ACC112 (cell line): Measurements from ENCODE around the gene ALPI.
"Not testable (repeated sequence)": the region's sequence is repeated elsewhere in the genome, so short reads cannot be mapped to it uniquely, and the experiment has no call there.

Source experiments
- H2AFZ ChIP-seq: fragments of 200-600 bp; sonication (generic); one replicate; pipeline ENCODE4 v1.6.0; 2017; ENCODE audit warnings: antibody characterized with exemption, low read length; ENCODE audit not compliant: unreplicated experiment
- H3K27ac ChIP-seq: fragments of 200-600 bp; sonication (generic); 2 replicates; pipeline ENCODE4 v1.5.1; 2014; ENCODE audit warnings: low read depth, mild to moderate bottlenecking, antibody characterized with exemption, low read length, moderate library complexity
- H3K27me3 ChIP-seq: fragments of 200-600 bp; sonication (generic); 2 replicates; pipeline ENCODE4 v1.6.1; 2014; ENCODE audit warnings: mild to moderate bottlenecking, antibody characterized with exemption, low read length, moderate library complexity, mixed read lengths; ENCODE audit not compliant: insufficient read depth
- H3K36me3 ChIP-seq: fragments of 200-600 bp; sonication (generic); 2 replicates; pipeline ENCODE4 v1.6.1; 2016; ENCODE audit warnings: mild to moderate bottlenecking, antibody characterized with exemption, low read length, moderate library complexity, mixed read lengths; ENCODE audit not compliant: insufficient read depth
- H3K4me1 ChIP-seq: fragments of 200-600 bp; sonication (generic); one replicate; pipeline ENCODE4 v1.6.1; 2016; ENCODE audit warnings: low read length, mixed read lengths; ENCODE audit not compliant: insufficient read depth, unreplicated experiment, control insufficient read depth
- H3K4me3 ChIP-seq: fragments of 200-600 bp; sonication (generic); 2 replicates; pipeline ENCODE4 v1.5.1; 2014; ENCODE audit warnings: mild to moderate bottlenecking, low read depth, low read length
- H3K79me2 ChIP-seq: fragments of 200-600 bp; sonication (generic); one replicate; pipeline ENCODE4 v1.6.0; 2016; ENCODE audit warnings: low read length; ENCODE audit not compliant: control insufficient read depth, unreplicated experiment, insufficient read depth

The ALPI gene

GRCh38 chr2:232443669-232444408 is 12.1 kb upstream of the ALPI start:
- not testable (repeated sequence) for H2AFZ ChIP-seq, H3K36me3 ChIP-seq, H3K4me3 ChIP-seq

GRCh38 chr2:232444409-232445148 is 11.4 kb upstream of the ALPI start:
- Histone ChIP-seq H3K79me2 (no peaks in the 10 kb centered on the region), H3K27ac (no peak overlapping the region), H2AFZ (no peak overlapping the region)

More at GRCh38 chr2:232443669-232444408, 12.1 kb upstream of the ALPI start:
- not testable (repeated sequence) for H3K27me3 ChIP-seq, H3K79me2 ChIP-seq, H3K27ac ChIP-seq, H3K4me1 ChIP-seq

GRCh38 chr2:232445149-232445885 is 10.6 kb upstream of the ALPI start:
- H3K36me3 ChIP-seq, H3K79me2 ChIP-seq: not testable (repeated sequence)

More at GRCh38 chr2:232444409-232445148, 11.4 kb upstream of the ALPI start:
- H3K4me1 ChIP-seq, result no peaks in the 10 kb centered on the region
- H3K4me3 ChIP-seq, result no peak overlapping the region
- H3K27me3 ChIP-seq, result no peaks in the 10 kb centered on the region
- H3K36me3 ChIP-seq, result no peaks in the 10 kb centered on the region

GRCh38 chr2:232446266-232446777 is 9.6 kb upstream of the ALPI start:
- H3K4me1 ChIP-seq, H3K27ac ChIP-seq, H2AFZ ChIP-seq, H3K36me3 ChIP-seq, H3K79me2 ChIP-seq, H3K27me3 ChIP-seq, H3K4me3 ChIP-seq: not testable (repeated sequence)

More at GRCh38 chr2:232445149-232445885, 10.6 kb upstream of the ALPI start:
- not testable (repeated sequence) for H3K4me1 ChIP-seq, H3K4me3 ChIP-seq, H3K27me3 ChIP-seq, H2AFZ ChIP-seq, H3K27ac ChIP-seq

GRCh38 chr2:232447091-232447620 is 8.8 kb upstream of the ALPI start:
- Histone ChIP-seq H3K4me3 (no peak overlapping the region), H2AFZ (no peak overlapping the region), H3K27me3 (no peaks in the 10 kb centered on the region), H3K79me2 (no peaks in the 10 kb centered on the region), H3K36me3 (no peaks in the 10 kb centered on the region), H3K4me1 (no peaks in the 10 kb centered on the region), H3K27ac (no peak overlapping the region)

GRCh38 chr2:232447638-232448303 is 8.2 kb upstream of the ALPI start:
- Histone ChIP-seq H3K27me3 (no peaks in the 10 kb centered on the region), H3K79me2 (no peaks in the 10 kb centered on the region), H2AFZ (no peak overlapping the region), H3K36me3 (no peaks in the 10 kb centered on the region), H3K27ac (no peak overlapping the region), H3K4me1 (no peaks in the 10 kb centered on the region), H3K4me3 (no peak overlapping the region)

- Histone ChIP-seq H3K36me3 (no peaks in the 10 kb centered on the region), H2AFZ (no peak overlapping the region), H3K27ac (no peak overlapping the region), H3K4me1 (no peaks in the 10 kb centered on the region), H3K4me3 (no peak overlapping the region), H3K27me3 (0 out of 2 replicates have a peak, but pooled peaks cover 3% of the 10 kb centered on the region), H3K79me2 (no peaks in the 10 kb centered on the region)
Observed at GRCh38 chr2:232448304-232448690, 7.7 kb upstream of the ALPI start.

- H3K4me3 ChIP-seq, result no peak overlapping the region
- H3K79me2 ChIP-seq, result no peaks in the 10 kb centered on the region
- H3K4me1 ChIP-seq, result no peaks in the 10 kb centered on the region
- no peak overlapping the region for H3K27ac ChIP-seq
- H3K27me3 ChIP-seq, result peaks cover 11% of the 10 kb centered on the region; the same call in 1 of the 2 replicates
- H2AFZ ChIP-seq, result no peak overlapping the region
- no peaks in the 10 kb centered on the region for H3K36me3 ChIP-seq
Observed at GRCh38 chr2:232449964-232450363, 6.0 kb upstream of the ALPI start.

GRCh38 chr2:232451645-232452044 is 4.3 kb upstream of the ALPI start:
- not testable (repeated sequence) for H3K4me3 ChIP-seq, H3K27ac ChIP-seq, H3K36me3 ChIP-seq, H3K79me2 ChIP-seq, H3K4me1 ChIP-seq, H2AFZ ChIP-seq
- H3K27me3 ChIP-seq, result peaks cover 19% of the 10 kb centered on the region; the same call in 1 of the 2 replicates

- H3K4me3 ChIP-seq, result no peak overlapping the region
- H3K27ac ChIP-seq, result no peak overlapping the region
- H2AFZ ChIP-seq, result no peak overlapping the region
- H3K36me3 ChIP-seq, result no peaks in the 10 kb centered on the region
- no peaks in the 10 kb centered on the region for H3K4me1 ChIP-seq
- H3K27me3 ChIP-seq, result peaks cover 46% of the 10 kb centered on the region
- no peaks in the 10 kb centered on the region for H3K79me2 ChIP-seq
Observed at GRCh38 chr2:232454630-232455029, 1.3 kb upstream of the ALPI start.
